ENCODE results near the gene RBSN.

DNA sequence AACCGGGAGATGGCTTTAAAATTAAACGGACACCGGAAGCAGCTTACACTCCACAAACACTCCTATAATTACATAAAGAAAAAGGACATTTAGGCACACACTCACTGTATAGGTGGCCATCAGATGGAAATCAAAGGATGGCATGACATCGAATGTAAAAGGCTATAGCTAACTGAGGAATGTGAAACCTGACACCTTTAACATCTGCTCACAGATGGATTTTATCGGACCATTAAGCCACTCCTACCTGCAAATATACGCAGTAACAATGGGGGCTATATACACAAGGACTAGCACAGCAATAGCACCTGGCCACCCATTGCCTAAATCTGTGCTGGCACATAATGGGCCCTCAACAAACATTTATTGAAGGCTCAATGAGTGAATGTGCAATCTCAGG, 14.5 kb upstream of the RBSN start:
- no peak for TF ChIP-seq CTCF (IDR thresholded peaks at IDR 0.05)
- no peak for TF ChIP-seq POLR2A (IDR thresholded peaks at IDR 0.05)

Measured in Peyer's patch (tissue), 4 donors.